ENCODE measurements around the gene KCNN1. TPM values are rescaled to one million over a fixed set of nuclear protein-coding genes. Genes with fewer than 3 reads are reported as not detected.

KCNN1 gene
- total RNA-seq, 1 experiment from 2014 or later, result 0.61 TPM

DNA sequence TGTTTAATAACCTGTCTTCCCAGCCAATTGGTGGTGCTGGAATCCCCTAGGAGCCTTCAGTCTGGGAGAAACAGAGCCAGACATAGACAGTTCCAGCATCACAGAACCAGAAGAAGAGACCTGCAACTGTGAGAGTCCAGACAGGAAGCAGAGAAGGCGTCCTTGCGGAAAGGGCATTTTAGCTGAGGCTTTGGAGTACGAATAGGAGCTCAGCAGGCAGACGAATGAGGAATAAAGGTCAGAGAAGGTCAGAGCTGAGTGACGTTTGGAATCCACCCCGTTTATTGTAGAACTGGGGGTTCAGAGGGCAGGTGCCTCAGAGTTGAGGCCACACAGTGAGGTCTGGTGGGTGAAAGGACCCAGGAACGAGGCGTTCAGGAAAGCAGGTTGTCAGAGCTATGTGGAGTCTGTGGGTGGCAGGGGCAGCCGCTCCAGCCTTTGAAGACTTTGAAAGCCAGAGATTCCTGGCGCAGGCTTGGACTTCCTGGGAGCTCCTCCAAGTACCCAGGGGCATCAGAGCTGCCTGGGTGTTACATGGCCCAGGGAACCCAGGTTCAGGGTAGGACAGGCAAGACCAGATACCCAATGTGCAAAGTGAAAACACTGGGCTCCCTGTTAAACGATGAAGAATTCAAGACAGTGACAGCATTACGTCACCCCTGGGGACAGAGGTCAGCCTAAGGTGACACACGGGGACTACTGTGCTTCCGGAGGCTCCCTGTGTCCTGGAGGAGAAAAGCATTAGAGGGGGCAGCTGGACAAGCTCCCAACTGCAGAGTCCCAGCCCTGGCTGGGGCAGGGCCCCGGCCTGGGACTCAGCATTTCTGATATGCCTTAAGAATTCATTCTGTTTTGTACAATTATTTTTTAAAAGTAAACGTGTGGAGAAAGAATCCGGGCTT, 46.6 kb downstream of the KCNN1 start:
- intact Hi-C loops (cut with micrococcal nuclease), result no loop called here
- Histone ChIP-seq H3K27me3 (ENCODE audit: insufficient read depth, low read length) (no peaks in the 10 kb centered on the region), H3K4me3 (replicated peaks in 1 of 2; ENCODE audit: low read depth in 1 of 2, low read length in 2 of 2) (no peak overlapping the region), H3K9me3 (ENCODE audit: control insufficient read depth in 1 of 2, insufficient read depth in 1 of 2, low read depth in 1 of 2, low read length in 2 of 2) (no peaks in the 10 kb centered on the region), H3K9ac (ENCODE audit: low read length) (no peak overlapping the region), H3K4me1 (ENCODE audit: control insufficient read depth in 1 of 2, insufficient read depth in 2 of 2, low read length in 2 of 2) (peaks cover 0 to 6% of the 10 kb centered on the region in 2 experiments; a peak in 2 of 4 replicates), H3K27ac (ENCODE audit: low read depth, low read length) (no peak overlapping the region), H3K36me3 (ENCODE audit: control insufficient read depth in 1 of 2, insufficient read depth in 2 of 2, low read length in 2 of 2) (peaks cover 31 to 46% of the 10 kb centered on the region in 2 experiments), H4K20me1 (ENCODE audit: insufficient read depth) (no peaks in the 10 kb centered on the region), H2AFZ (ENCODE audit: low read depth, low read length, poor library complexity, severe bottlenecking) (no peak overlapping the region), H3K4me2 (ENCODE audit: low read length) (no peak overlapping the region), H3K79me2 (ENCODE audit: insufficient read depth, low read length) (peaks cover 10% of the 10 kb centered on the region; the same call in 1 of the 2 replicates), H3K9me2 (ENCODE audit: insufficient read depth) (no peaks in the 10 kb centered on the region)
- BruUV-seq (replicated peaks), result TSS peak; percentile 60
- DNase-seq (ENCODE audit: low read depth, low spot score) (no peak), ATAC-seq (no peak)
- TF ChIP-seq ZNF274 (IDR thresholded peaks at IDR 0.05; ENCODE audit: low read depth, low read length), result no peak
- no peak for TF ChIP-seq EZH2phosphoT487 (IDR thresholded peaks at IDR 0.05; ENCODE audit: borderline replicate concordance)
- no peak for TF ChIP-seq ZFX (IDR thresholded peaks at IDR 0.05)
- TF ChIP-seq ATF3 (IDR thresholded peaks at IDR 0.05), result no peak
- TF ChIP-seq TCF7L2 (IDR thresholded peaks at IDR 0.05; ENCODE audit: borderline replicate concordance, extremely low read depth, insufficient read depth, insufficient read length), result no peak
- TF ChIP-seq SRF (IDR thresholded peaks at IDR 0.05; ENCODE audit: low read depth), result no peak
- TF ChIP-seq EGR1 (IDR thresholded peaks at IDR 0.05; ENCODE audit: low read depth), result no peak
- TF ChIP-seq RAD21 (IDR thresholded peaks at IDR 0.05; ENCODE audit: low read depth), result no peak
- no peak for TF ChIP-seq JUND (IDR thresholded peaks at IDR 0.05)
- no peak for TF ChIP-seq ELF1 (IDR thresholded peaks at IDR 0.05; ENCODE audit: borderline replicate concordance, low read depth)
- TF ChIP-seq CTCF (IDR thresholded peaks at IDR 0.05 in 2 of 3, conservative IDR thresholded peaks at IDR 0.05 in 1 of 3; ENCODE audit: borderline replicate concordance in 1 of 3, insufficient read depth in 1 of 3, low read depth in 2 of 3, low read length in 2 of 3), result no peak
- no peak for TF ChIP-seq SIN3A (IDR thresholded peaks at IDR 0.05; ENCODE audit: low read depth)
- no peak for TF ChIP-seq SP1 (IDR thresholded peaks at IDR 0.05; ENCODE audit: low read depth)
- no peak for TF ChIP-seq FOSL1 (IDR thresholded peaks at IDR 0.05; ENCODE audit: low read depth)
- TF ChIP-seq, protein P1, sequence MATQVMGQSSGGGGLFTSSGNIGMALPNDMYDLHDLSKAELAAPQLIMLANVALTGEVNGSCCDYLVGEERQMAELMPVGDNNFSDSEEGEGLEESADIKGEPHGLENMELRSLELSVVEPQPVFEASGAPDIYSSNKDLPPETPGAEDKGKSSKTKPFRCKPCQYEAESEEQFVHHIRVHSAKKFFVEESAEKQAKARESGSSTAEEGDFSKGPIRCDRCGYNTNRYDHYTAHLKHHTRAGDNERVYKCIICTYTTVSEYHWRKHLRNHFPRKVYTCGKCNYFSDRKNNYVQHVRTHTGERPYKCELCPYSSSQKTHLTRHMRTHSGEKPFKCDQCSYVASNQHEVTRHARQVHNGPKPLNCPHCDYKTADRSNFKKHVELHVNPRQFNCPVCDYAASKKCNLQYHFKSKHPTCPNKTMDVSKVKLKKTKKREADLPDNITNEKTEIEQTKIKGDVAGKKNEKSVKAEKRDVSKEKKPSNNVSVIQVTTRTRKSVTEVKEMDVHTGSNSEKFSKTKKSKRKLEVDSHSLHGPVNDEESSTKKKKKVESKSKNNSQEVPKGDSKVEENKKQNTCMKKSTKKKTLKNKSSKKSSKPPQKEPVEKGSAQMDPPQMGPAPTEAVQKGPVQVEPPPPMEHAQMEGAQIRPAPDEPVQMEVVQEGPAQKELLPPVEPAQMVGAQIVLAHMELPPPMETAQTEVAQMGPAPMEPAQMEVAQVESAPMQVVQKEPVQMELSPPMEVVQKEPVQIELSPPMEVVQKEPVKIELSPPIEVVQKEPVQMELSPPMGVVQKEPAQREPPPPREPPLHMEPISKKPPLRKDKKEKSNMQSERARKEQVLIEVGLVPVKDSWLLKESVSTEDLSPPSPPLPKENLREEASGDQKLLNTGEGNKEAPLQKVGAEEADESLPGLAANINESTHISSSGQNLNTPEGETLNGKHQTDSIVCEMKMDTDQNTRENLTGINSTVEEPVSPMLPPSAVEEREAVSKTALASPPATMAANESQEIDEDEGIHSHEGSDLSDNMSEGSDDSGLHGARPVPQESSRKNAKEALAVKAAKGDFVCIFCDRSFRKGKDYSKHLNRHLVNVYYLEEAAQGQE (IDR thresholded peaks at IDR 0.05; ENCODE audit: low read depth), result no peak
- no peak for TF ChIP-seq POLR2AphosphoS5 (IDR thresholded peaks at IDR 0.05; ENCODE audit: low read depth, low read length)
- no peak for TF ChIP-seq POLR2A (IDR thresholded peaks at IDR 0.05; ENCODE audit: borderline replicate concordance, extremely low read depth, insufficient read depth, insufficient read length)
- TF ChIP-seq, protein P2, sequence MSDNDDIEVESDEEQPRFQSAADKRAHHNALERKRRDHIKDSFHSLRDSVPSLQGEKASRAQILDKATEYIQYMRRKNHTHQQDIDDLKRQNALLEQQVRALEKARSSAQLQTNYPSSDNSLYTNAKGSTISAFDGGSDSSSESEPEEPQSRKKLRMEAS (IDR thresholded peaks at IDR 0.05), result no peak
- no peak for TF ChIP-seq EZH2 (IDR thresholded peaks at IDR 0.05)
- TF ChIP-seq YY1 (IDR thresholded peaks at IDR 0.05; ENCODE audit: extremely low read depth, insufficient replicate concordance, low read depth, low read length), result no peak
- CTCF ChIA-PET, result no interaction called here
- POLR2A ChIA-PET, result no interaction called here
- RAD21 ChIA-PET (ENCODE audit: low non-redundant PET in 1 of 2, low total read pairs in 2 of 2, uncharacterized antibody in 2 of 2, unreplicated experiment in 2 of 2), result no interaction called here

Measured in HCT116 (cell line).